Transverse colon (tissue), 4 donors: Measurements from ENCODE around the gene PON3. TPM values are rescaled to one million over a fixed set of nuclear protein-coding genes. Genes with fewer than 3 reads are reported as not detected.

Experiments used
- DNase-seq: peaks from one replicate; pipeline ENCODE4 v3.0.0-alpha.2; 2019
- H3K27ac ChIP-seq, 4 donors: fragments of 200-600 bp; sonication (generic); 2 replicates each; pipeline ENCODE4 v1.5.1; 2016 to 2018; ENCODE audit warnings: inconsistent platforms in 4 of 4
- H3K27me3 ChIP-seq: fragments of 200-600 bp; sonication (generic); 2 replicates; pipeline ENCODE4 v1.5.1; 2017; ENCODE audit warnings: inconsistent platforms
- H3K36me3 ChIP-seq, 4 donors: fragments of 200-600 bp; sonication (generic); 2 replicates each; pipeline ENCODE4 v1.5.1; 2017 to 2019; ENCODE audit warnings: inconsistent platforms in 4 of 4
- H3K4me1 ChIP-seq, 4 donors: fragments of 200-600 bp; sonication (generic); 2 replicates each; pipeline ENCODE4 v1.5.1; 2017 to 2020; ENCODE audit warnings: inconsistent platforms in 4 of 4
- H3K4me3 ChIP-seq, 4 donors: fragments of 200-600 bp; sonication (generic); 1 replicate in 1 of 4; 2 replicates in 3 of 4; pipeline versions ENCODE4 v1.5.1 to v1.6.1; 2017 to 2019; ENCODE audit warnings: inconsistent platforms in 4 of 4
- H3K9me3 ChIP-seq, 2 donors: fragments of 200-600 bp; sonication (generic); 2 replicates each; pipeline ENCODE4 v1.5.1; 2017 to 2019; ENCODE audit warnings: inconsistent platforms in 2 of 2
- EP300 ChIP-seq: sonication (generic); formaldehyde crosslinking; IDR thresholded peaks from one replicate; pipeline ENCODE4 v1.6.1; 2017; ENCODE audit warnings: antibody characterized with exemption, low read depth
- POLR2A ChIP-seq: fragments of 450-650 bp; IDR thresholded peaks from one replicate; pipeline ENCODE4 v1.6.1; 2016; ENCODE audit warnings: antibody characterized with exemption, mild to moderate bottlenecking, moderate library complexity
- POLR2AphosphoS5 ChIP-seq, 3 donors: sonication (generic); formaldehyde crosslinking; IDR thresholded peaks; one replicate each; pipeline ENCODE4 v1.6.1; 2016; ENCODE audit warnings: antibody characterized with exemption in 3 of 3
- WGBS, 2 donors: methylation state at CpG; one replicate each; pipeline ENCODE4 v1.1.5; 2018; ENCODE audit warnings: low coverage in 1 of 2; 5-methylcytosine and 5-hydroxymethylcytosine counted together
- in situ Hi-C, 4 donors: fragments of 200-750 bp; cut with MboI; loops; one replicate each; pipeline versions ENCODE4 v1.15.0 to v1.15.1; 2017; ENCODE audit warnings: low sequenced_read_pairs in 3 of 4, low pct_ligation_motif_present in 1 of 4, low pct_unique_long_range_greater_than_20kb in 1 of 4
- intact Hi-C: fragments of 100-400 bp; cut with DNase I; formaldehyde crosslinking; loops from one replicate; pipeline ENCODE4 v1.15.1; 2023; ENCODE audit warnings: low total_unique reads
- total RNA-seq, 4 donors: library from RNA; depleted of rRNA; stranded (reverse); fragments of >200 nt; gene quantifications; one replicate each; pipeline ENCODE4 v1.1.0, GENCODE V29; 2016
- TF ChIP-seq, protein P1 (sequence below), 5 experiments: fragments of 200-600 bp in 3 of 5; fragments of 450-650 bp in 2 of 5; sonication (generic) in 3 of 5; IDR thresholded peaks; 1 replicate in 2 of 5; 2 replicates in 3 of 5; pipeline ENCODE4 v1.5.1; 2016 to 2017; ENCODE audit warnings: antibody characterized with exemption in 5 of 5, inconsistent platforms in 3 of 5, mild to moderate bottlenecking in 2 of 5, moderate library complexity in 1 of 5

PON3 gene
- total RNA-seq, 4 donors from 2014 or later: 0.60 to 4.2 (median 3.0) TPM; not detected in 1

DNA sequence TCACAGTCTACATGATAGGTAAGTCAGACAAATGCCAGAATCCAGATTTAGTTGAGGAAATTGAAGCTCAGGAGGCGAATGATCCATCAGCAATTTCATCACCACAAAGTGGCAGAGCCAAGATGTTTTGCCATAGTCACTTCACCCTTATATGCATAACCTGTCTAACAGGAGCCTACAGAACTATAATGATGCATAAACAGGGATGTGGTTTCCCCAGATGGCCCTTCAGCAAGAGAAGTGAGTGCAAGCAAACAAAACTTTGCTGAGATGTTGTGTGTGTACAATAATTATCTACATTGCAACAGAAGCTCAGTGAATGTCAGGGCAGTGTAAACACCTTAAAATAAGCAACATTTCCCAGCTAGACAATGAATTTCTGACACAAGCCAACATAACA lies 28.6 kb downstream of the PON3 start:
- TF ChIP-seq POLR2AphosphoS5 (IDR thresholded peaks at IDR 0.05): no peak
- TF ChIP-seq EP300: no peak
- TF ChIP-seq POLR2A: no peak
- TF ChIP-seq, protein P1, sequence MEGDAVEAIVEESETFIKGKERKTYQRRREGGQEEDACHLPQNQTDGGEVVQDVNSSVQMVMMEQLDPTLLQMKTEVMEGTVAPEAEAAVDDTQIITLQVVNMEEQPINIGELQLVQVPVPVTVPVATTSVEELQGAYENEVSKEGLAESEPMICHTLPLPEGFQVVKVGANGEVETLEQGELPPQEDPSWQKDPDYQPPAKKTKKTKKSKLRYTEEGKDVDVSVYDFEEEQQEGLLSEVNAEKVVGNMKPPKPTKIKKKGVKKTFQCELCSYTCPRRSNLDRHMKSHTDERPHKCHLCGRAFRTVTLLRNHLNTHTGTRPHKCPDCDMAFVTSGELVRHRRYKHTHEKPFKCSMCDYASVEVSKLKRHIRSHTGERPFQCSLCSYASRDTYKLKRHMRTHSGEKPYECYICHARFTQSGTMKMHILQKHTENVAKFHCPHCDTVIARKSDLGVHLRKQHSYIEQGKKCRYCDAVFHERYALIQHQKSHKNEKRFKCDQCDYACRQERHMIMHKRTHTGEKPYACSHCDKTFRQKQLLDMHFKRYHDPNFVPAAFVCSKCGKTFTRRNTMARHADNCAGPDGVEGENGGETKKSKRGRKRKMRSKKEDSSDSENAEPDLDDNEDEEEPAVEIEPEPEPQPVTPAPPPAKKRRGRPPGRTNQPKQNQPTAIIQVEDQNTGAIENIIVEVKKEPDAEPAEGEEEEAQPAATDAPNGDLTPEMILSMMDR (IDR thresholded peaks at IDR 0.05): no peak
- intact Hi-C loops: no loop called here
- 75% methylated on average over 1 of the region's 1 CpG; no CpG with 5 or more reads in 1 of the 2 donors for WGBS, 2 donors

DNA sequence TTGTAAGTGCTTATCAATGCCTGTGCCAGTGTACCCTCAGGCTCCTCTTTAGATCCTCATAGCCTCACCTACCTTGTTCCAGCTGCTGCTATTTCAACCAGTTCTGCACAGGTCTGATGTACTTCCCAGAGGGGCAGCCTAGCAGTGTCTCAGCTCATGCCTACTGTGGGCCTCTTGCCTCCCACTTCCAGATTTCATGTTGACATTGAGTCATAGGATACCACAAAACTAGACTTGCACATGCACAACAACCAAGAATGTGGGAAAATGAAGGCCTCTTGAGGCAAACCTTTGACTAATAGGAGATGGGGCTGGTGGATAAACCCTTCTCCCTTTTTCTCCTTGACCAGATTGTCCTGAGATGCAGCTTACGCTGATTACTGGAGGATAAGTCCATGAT lies 31.0 kb downstream of the PON3 start:
- Histone ChIP-seq H3K4me3 (no peak overlapping the region), H3K36me3 (no peaks in the 10 kb centered on the region), H3K4me1 (no peaks in the 10 kb centered on the region), H3K27me3 (no peaks in the 10 kb centered on the region), H3K27ac (no peak overlapping the region), H3K9me3 (no peaks in the 10 kb centered on the region)
- TF ChIP-seq, protein P1 (IDR thresholded peaks at IDR 0.05): no peak
- TF ChIP-seq EP300 (no peak), POLR2A (no peak), POLR2AphosphoS5 (IDR thresholded peaks at IDR 0.05) (no peak)
- DNase-seq: no peak
- intact Hi-C loops: no loop called here
- WGBS, 2 donors: 94% methylated on average over 1 of the region's 1 CpG; no CpG with 5 or more reads in 1 of the 2 donors
- in situ Hi-C loops: no loop called here

More for the DNA sequence above, 28.6 kb downstream of the PON3 start:
- in situ Hi-C loops: no loop called here
- H3K36me3 ChIP-seq: no peaks in the 10 kb centered on the region
- H3K27me3 ChIP-seq: no peaks in the 10 kb centered on the region
- no peaks in the 10 kb centered on the region for H3K4me1 ChIP-seq
- H3K27ac ChIP-seq: no peak overlapping the region
- H3K4me3 ChIP-seq: no peak overlapping the region
- no peak for DNase-seq
- H3K9me3 ChIP-seq: no peaks in the 10 kb centered on the region

DNA sequence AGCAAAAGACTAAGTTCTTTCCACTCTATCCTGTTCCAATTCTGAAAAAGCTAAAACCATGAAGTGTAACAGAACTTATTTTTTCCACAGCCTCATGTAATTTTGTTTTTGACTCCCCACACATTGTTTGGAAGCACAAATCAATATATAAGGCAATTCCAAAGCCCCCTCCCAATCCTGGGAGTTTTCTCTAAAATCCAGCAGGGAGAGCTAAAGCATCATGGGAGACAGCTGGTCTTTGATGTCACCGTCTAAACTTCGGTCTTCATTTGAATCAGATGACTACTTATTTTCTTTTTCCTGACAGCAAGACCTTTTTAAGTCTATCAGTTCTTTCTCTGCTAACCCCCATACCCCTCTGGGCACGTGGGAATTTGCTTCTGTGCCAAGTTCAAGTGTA lies 38.6 kb downstream of the PON3 start:
- H3K27ac ChIP-seq: no peak overlapping the region
- H3K36me3 ChIP-seq: no peaks in the 10 kb centered on the region
- DNase-seq: no peak
- TF ChIP-seq POLR2AphosphoS5 (IDR thresholded peaks at IDR 0.05) (no peak), EP300 (no peak), POLR2A (no peak)
- TF ChIP-seq, protein P1 (IDR thresholded peaks at IDR 0.05): no peak
- 41 to 68% methylated on average over 2 to 3 of the region's 3 CpGs for WGBS, 2 donors
- no peaks in the 10 kb centered on the region for H3K4me1 ChIP-seq
- in situ Hi-C loops: no loop called here
- intact Hi-C loops: no loop called here
- H3K9me3 ChIP-seq: no peaks in the 10 kb centered on the region
- no peak overlapping the region for H3K4me3 ChIP-seq
- H3K27me3 ChIP-seq: no peaks in the 10 kb centered on the region

- WGBS, 2 donors: 55 to 70% methylated on average over 2 to 4 of the region's 4 CpGs
- in situ Hi-C loops: no loop called here
Measured at GRCh38 chr7:95342642-95343307, 53.4 kb downstream of the PON3 start.

More at GRCh38 chr7:95342642-95343307, 53.4 kb downstream of the PON3 start:
- H3K4me1 ChIP-seq: no peaks in the 10 kb centered on the region
- no peak overlapping the region for H3K4me3 ChIP-seq
- no peaks in the 10 kb centered on the region for H3K36me3 ChIP-seq
- H3K27me3 ChIP-seq: no peaks in the 10 kb centered on the region
- DNase-seq: no peak
- H3K9me3 ChIP-seq: no peaks in the 10 kb centered on the region
- no peak for TF ChIP-seq POLR2A
- TF ChIP-seq, protein P1 (IDR thresholded peaks at IDR 0.05): no peak
- intact Hi-C loops: no loop called here
- H3K27ac ChIP-seq: no peak overlapping the region
